NT2/D1 (cell line): ENCODE measurements around the gene RPP30.
"Not testable (repeated sequence)": the region's sequence is repeated elsewhere in the genome, so short reads cannot be mapped to it uniquely, and the experiment has no call there.

Experiments
- DNase-seq: peaks from one replicate; pipeline ENCODE4 v3.0.0-alpha.2; 2011; ENCODE audit warnings: low read depth, low spot score
- H3K27me3 ChIP-seq: 2 replicates; pipeline ENCODE4 v1.6.0; 2011; ENCODE audit warnings: mild to moderate bottlenecking; ENCODE audit not compliant: insufficient read length, insufficient read depth
- H3K36me3 ChIP-seq: 2 replicates; pipeline ENCODE4 v1.6.1; 2011; ENCODE audit warnings: mild to moderate bottlenecking, low read length, mixed read lengths; ENCODE audit not compliant: insufficient read depth, insufficient read length
- H3K4me1 ChIP-seq: 2 replicates; pipeline ENCODE4 v1.5.1; 2011; ENCODE audit not compliant: insufficient read depth, insufficient read length
- H3K4me3 ChIP-seq: 2 replicates; pipeline ENCODE4 v1.5.1; 2011; ENCODE audit warnings: low read depth; ENCODE audit not compliant: insufficient read length
- H3K9ac ChIP-seq: 2 replicates; pipeline ENCODE4 v1.6.0; 2011; ENCODE audit warnings: low read depth; ENCODE audit not compliant: insufficient read length
- H3K9me3 ChIP-seq: 2 replicates; pipeline ENCODE4 v1.5.1; 2011; ENCODE audit warnings: mild to moderate bottlenecking, low read length; ENCODE audit not compliant: insufficient read depth
- SUZ12 ChIP-seq: IDR thresholded peaks from 2 replicates; pipeline ENCODE4 v1.6.1; 2011; ENCODE audit not compliant: insufficient read length, insufficient read depth; ENCODE audit errors: extremely low read depth
- YY1 ChIP-seq: IDR thresholded peaks from 2 replicates; pipeline ENCODE4 v1.6.1; 2011; ENCODE audit not compliant: insufficient read length, insufficient read depth
- ZNF274 ChIP-seq: IDR thresholded peaks from 2 replicates; pipeline ENCODE4 v1.6.1; 2011; ENCODE audit warnings: mild to moderate bottlenecking, low read depth, low read length

Gene RPP30

DNA sequence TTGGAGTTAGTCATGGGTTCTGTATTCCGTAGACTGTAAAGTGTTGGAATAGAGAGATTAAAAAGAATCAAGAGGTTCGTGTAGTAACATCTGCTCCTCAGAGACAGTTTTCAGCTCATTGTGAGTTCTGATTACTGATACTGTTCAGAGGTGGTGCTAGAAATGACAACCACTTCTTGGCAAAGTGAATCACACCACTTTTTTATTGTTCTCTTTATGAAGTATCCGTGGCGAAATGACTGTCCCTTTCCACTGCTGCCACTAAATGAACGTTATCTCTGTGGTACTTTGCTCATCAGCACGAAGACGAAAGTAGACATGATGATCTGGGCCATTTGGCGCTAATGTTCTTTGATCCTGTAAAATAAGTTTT lies 860 bp downstream of the RPP30 start:
- no peaks in the 10 kb centered on the region for H3K4me1 ChIP-seq
- H3K27me3 ChIP-seq = no peaks in the 10 kb centered on the region
- H3K36me3 ChIP-seq = peaks cover 8% of the 10 kb centered on the region
- peak overlapping the region; percentile 81 for H3K9ac ChIP-seq
- no peak for DNase-seq
- H3K4me3 ChIP-seq = peak overlapping the region; percentile 73
- TF ChIP-seq ZNF274 (no peak), YY1 (no peak), SUZ12 (no peak)
- H3K9me3 ChIP-seq = no peaks in the 10 kb centered on the region

DNA sequence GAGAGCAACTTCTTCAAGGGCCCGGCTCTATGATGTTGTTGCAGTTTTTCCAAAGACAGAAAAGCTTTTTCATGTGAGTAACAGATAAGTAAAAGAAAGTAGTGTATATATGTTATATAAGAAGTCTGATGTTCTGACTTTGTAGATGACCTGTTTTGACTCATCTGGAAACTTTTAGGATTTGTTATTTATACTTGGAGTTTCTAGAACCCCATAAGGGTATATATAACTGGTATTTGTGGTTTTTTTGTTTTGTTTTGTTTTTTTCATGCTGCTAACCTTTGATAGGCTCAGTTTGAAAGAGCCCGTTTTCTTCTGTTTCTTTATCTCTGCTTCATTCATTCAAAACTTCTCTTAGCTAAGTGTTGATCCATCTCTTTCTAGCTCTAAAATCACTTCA lies 7.3 kb downstream of the RPP30 start:
- Histone ChIP-seq H3K4me1 (no peaks in the 10 kb centered on the region), H3K27me3 (no peaks in the 10 kb centered on the region), H3K36me3 (peaks cover 8% of the 10 kb centered on the region), H3K4me3 (no peak overlapping the region), H3K9me3 (no peaks in the 10 kb centered on the region), H3K9ac (no peak overlapping the region)
- TF ChIP-seq YY1 (no peak), ZNF274 (no peak), SUZ12 (no peak)
- DNase-seq = no peak

DNA sequence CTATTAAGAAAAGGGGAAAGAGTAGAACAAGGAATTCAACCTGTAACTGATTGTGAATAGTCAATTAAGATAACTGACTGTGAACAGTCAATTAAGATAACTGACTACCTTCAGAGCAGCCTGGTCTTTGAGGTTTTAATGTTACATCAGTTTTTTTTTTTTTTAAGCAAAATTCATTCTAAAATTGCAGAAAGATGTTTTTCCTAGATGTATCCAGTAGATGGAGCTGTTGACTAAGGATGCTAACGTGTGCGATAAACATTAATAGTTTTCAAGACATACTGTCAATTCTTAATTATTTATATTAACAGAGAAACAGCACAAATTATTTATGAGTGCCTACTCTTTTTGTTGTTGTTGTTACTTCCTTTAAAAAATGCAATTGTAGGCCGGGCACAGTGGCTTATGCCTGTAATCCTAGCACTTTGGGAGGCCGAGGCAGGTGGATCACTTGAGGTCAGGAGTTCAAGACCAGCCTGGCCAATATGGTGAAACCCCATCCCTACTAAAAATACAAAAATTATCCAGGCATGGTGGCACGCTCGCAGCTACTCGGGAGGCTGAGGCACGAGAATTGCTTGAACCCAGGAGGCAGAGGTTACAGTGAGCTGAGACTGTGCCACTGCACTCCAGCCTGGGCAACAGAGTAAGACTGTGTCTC lies 8.4 kb downstream of the RPP30 start:
- H3K4me1 ChIP-seq, H3K4me3 ChIP-seq, H3K9me3 ChIP-seq, H3K27me3 ChIP-seq, H3K36me3 ChIP-seq, H3K9ac ChIP-seq, DNase-seq: not testable (repeated sequence)

DNA sequence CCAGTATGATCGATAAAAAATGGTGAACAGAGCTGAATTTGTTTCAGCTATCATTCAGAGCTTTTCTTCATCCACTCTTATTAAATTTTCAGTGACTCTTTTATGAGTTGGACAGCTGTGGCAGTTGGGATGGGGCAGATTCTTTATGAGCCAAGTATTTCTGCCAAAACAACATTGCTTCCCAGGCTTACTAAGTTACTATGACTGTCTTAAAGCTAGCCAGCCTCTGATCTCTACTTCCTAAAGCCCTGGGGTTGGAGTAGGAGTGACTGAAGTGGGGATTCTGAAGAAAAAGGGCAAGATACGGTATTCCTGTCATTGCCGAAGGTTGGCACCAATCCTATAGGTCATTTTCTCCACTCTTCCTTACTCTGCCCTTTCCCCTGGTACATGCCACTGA lies 12.7 kb downstream of the RPP30 start:
- Histone ChIP-seq H3K9me3 (no peaks in the 10 kb centered on the region), H3K4me3 (no peak overlapping the region), H3K36me3 (peaks cover 12% of the 10 kb centered on the region), H3K9ac (no peak overlapping the region), H3K4me1 (no peaks in the 10 kb centered on the region), H3K27me3 (no peaks in the 10 kb centered on the region)
- DNase-seq = no peak
- TF ChIP-seq ZNF274 = no peak
- no peak for TF ChIP-seq YY1
- no peak for TF ChIP-seq SUZ12

DNA sequence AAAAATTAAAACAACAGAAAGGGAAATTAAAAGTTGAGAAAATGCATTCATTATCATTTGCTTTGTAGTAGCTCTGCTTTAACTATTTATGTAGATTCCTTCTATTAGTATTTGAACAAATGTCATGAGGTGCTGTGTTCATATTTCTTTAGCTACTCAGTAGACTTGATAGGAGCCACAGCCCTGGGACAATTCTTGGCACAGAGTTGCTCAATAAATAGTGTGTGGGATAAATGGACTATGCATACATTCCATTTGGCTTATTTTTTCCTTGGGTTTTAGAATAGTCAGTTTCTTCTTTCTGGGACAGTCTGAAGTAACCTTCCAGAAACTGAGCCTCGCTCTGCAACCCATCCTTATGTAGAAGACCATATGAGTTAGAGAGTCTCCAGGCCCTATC lies 13.4 kb downstream of the RPP30 start:
- no peak for TF ChIP-seq SUZ12
- TF ChIP-seq YY1 = no peak
- TF ChIP-seq ZNF274 = no peak
- H3K4me3 ChIP-seq = no peak overlapping the region
- H3K27me3 ChIP-seq = no peaks in the 10 kb centered on the region
- no peaks in the 10 kb centered on the region for H3K4me1 ChIP-seq
- no peaks in the 10 kb centered on the region for H3K9me3 ChIP-seq
- no peak overlapping the region for H3K9ac ChIP-seq
- no peak for DNase-seq
- H3K36me3 ChIP-seq = peaks cover 12% of the 10 kb centered on the region

DNA sequence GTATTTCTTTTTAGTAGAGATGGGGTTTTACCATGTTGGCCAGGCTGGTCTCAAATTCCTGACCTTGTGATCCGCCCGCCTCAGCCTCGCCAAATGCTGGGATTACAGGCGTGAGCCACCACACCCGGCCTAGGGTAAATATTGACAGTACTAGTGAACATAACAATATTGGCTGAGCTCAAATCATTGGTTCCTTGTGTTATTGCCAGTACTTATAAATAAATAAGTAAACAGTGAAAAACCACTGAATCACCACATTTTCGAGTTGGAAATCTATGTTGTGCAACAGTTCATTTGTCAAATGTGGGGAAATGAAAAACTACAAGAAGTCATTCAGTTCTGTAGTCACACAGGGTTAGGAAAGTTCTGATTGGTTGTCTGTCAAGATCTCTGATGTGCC lies 15.8 kb downstream of the RPP30 start:
- H3K9ac ChIP-seq = no peak overlapping the region
- DNase-seq = no peak
- H3K9me3 ChIP-seq = no peaks in the 10 kb centered on the region
- no peak overlapping the region for H3K4me3 ChIP-seq
- peaks cover 12% of the 10 kb centered on the region for H3K36me3 ChIP-seq
- no peak for TF ChIP-seq YY1
- no peak for TF ChIP-seq ZNF274
- TF ChIP-seq SUZ12 = no peak
- no peaks in the 10 kb centered on the region for H3K4me1 ChIP-seq
- no peaks in the 10 kb centered on the region for H3K27me3 ChIP-seq

DNA sequence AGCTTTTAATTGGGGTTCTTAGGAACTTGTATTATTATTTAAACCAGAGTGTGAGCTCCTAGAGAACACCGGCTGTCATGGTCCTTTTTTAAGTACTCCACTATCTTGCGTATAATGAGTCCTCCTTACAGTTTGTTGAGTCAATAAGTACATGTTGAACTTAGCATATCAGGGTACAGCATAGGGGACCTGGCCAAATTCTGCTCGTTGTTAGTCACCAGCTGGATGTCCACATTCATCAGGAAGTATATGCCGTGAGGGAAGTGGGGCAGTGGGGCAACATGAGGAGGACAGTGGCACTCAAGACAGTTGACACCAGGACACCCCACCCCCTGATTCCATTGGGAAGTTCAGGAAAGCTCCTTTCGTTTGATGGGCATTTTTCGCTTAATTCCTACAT lies 16.6 kb downstream of the RPP30 start:
- no peaks in the 10 kb centered on the region for H3K9me3 ChIP-seq
- peaks cover 12% of the 10 kb centered on the region for H3K36me3 ChIP-seq
- no peak for TF ChIP-seq YY1
- no peak for TF ChIP-seq ZNF274
- no peak for TF ChIP-seq SUZ12
- no peak overlapping the region for H3K9ac ChIP-seq
- H3K4me1 ChIP-seq = no peaks in the 10 kb centered on the region
- DNase-seq = no peak
- no peaks in the 10 kb centered on the region for H3K27me3 ChIP-seq
- H3K4me3 ChIP-seq = no peak overlapping the region

DNA sequence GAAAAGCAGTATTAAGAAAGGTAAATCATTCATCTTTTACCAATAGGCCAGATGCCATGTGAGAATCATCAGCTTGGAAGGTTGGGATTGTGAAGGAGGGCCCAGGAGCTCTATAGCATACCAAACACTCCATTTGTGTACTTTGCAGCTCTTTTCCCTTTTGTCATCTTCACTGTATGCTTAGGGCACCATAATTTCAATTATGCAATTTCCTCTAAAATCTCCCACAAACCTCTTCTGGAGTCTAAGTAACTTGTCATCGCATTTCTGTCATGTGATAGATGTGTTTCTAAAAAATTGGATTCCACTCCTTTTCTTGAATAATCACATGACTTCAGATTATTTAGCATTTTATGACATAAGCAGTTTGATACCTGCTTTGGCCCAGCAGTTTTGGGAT lies 17.9 kb downstream of the RPP30 start:
- Histone ChIP-seq H3K27me3 (no peaks in the 10 kb centered on the region), H3K4me3 (no peak overlapping the region), H3K4me1 (no peaks in the 10 kb centered on the region), H3K9ac (no peak overlapping the region), H3K36me3 (peaks cover 12% of the 10 kb centered on the region), H3K9me3 (no peaks in the 10 kb centered on the region)
- no peak for DNase-seq
- no peak for TF ChIP-seq YY1
- TF ChIP-seq SUZ12 = no peak
- no peak for TF ChIP-seq ZNF274
